OCI-LY1 (cell line): ENCODE results near the gene SERPINB12.

Experiments used
- EZH2 ChIP-seq: fragments of 200-600 bp; sonication (generic), shearing (Covaris generic); IDR thresholded peaks from 2 replicates; pipeline ENCODE4 v1.8.0; 2017; ENCODE audit warnings: borderline replicate concordance, mixed run types, mild to moderate bottlenecking, antibody characterized with exemption, low read length, moderate library complexity, mixed read lengths
- TF ChIP-seq, protein P1 (sequence below): fragments of 200-600 bp; sonication (generic), shearing (Covaris generic); IDR thresholded peaks from 2 replicates; pipeline ENCODE4 v1.5.1; 2017; ENCODE audit warnings: mild to moderate bottlenecking, antibody characterized with exemption, low read length, moderate library complexity, mixed read lengths

DNA sequence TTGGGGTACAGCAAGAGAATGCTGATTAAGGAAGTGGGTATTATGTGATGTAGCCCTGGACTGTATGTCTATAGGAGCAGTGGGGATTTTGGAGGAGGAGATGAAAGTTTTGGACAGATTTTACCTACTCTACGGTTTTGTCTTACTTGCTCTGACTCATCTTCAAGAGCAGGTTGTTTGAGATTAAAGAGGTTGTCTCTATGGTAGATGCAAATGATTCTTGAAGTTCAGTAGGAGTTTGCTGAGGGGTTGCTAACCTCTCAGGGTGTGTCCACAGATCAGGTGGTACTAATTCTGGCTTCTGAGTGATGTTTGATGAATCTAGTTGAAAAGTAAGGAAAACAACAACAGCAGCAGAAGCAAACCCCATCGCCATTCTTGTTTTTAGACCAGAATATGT, 9.7 kb upstream of the SERPINB12 start:
- TF ChIP-seq, protein P1, sequence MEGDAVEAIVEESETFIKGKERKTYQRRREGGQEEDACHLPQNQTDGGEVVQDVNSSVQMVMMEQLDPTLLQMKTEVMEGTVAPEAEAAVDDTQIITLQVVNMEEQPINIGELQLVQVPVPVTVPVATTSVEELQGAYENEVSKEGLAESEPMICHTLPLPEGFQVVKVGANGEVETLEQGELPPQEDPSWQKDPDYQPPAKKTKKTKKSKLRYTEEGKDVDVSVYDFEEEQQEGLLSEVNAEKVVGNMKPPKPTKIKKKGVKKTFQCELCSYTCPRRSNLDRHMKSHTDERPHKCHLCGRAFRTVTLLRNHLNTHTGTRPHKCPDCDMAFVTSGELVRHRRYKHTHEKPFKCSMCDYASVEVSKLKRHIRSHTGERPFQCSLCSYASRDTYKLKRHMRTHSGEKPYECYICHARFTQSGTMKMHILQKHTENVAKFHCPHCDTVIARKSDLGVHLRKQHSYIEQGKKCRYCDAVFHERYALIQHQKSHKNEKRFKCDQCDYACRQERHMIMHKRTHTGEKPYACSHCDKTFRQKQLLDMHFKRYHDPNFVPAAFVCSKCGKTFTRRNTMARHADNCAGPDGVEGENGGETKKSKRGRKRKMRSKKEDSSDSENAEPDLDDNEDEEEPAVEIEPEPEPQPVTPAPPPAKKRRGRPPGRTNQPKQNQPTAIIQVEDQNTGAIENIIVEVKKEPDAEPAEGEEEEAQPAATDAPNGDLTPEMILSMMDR, result no peak
- no peak for TF ChIP-seq EZH2
